SW480 (cell line): Measurements from ENCODE around the gene ATP5MK.
A peak's percentile ranks its signal among the peaks of the same experiment; 100 is the strongest.
"Not testable (repeated sequence)": the region's sequence is repeated elsewhere in the genome, so short reads cannot be mapped to it uniquely, and the experiment has no call there.

Source experiments
- DNase-seq: peaks from one replicate; pipeline ENCODE4 v3.0.0-alpha.2; 2016; ENCODE audit warnings: low spot score

Gene ATP5MK, protein sequence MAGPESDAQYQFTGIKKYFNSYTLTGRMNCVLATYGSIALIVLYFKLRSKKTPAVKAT

GRCh38 chr10:103396067-103396788 is at the start of gene ATP5MK, which contains the start of gene PDCD11:
ATP5MK (minus strand) TSS chr10:103396475; CDS start chr10:103392457, 4,018 bp downstream.
PDCD11 (plus strand) TSS chr10:103396626; CDS start chr10:103398427, 1,801 bp downstream.
- peak; percentile 98 for DNase-seq

DNA sequence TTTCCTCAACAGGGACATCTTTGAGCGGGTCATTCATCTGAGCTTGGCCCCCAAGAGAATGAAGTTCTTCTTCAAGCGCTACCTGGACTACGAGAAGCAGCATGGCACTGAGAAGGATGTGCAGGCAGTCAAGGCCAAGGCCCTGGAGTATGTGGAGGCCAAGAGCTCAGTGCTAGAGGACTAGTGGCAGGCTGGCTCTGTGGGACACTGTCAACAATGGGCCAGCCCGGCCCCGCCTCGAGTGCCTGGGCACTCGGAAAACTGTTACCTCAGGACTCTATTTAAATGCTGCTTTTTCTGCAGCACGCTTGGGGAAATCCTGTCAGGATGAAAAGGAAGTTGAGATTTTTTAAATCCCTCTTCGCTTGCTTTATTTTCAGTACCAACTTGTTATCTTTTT is 49.1 kb upstream of the ATP5MK start:
- no peak for DNase-seq

DNA sequence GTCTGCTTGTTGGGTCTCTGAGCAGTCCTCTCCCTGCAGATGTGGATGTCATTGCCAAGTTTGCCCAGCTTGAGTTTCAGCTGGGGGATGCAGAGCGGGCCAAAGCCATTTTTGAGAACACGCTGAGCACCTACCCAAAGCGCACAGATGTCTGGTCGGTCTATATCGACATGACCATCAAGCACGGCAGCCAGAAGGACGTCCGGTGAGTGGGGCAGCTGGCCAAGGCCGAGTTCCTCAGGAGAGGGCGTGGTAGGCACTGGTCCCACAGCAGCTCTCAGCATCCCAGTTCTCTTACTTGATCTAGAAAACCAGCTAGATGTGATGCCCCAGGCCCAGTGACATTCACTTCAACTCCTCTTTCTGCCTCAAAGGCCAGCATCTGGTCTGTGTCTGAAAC is 48.2 kb upstream of the ATP5MK start:
- no peak for DNase-seq

DNA sequence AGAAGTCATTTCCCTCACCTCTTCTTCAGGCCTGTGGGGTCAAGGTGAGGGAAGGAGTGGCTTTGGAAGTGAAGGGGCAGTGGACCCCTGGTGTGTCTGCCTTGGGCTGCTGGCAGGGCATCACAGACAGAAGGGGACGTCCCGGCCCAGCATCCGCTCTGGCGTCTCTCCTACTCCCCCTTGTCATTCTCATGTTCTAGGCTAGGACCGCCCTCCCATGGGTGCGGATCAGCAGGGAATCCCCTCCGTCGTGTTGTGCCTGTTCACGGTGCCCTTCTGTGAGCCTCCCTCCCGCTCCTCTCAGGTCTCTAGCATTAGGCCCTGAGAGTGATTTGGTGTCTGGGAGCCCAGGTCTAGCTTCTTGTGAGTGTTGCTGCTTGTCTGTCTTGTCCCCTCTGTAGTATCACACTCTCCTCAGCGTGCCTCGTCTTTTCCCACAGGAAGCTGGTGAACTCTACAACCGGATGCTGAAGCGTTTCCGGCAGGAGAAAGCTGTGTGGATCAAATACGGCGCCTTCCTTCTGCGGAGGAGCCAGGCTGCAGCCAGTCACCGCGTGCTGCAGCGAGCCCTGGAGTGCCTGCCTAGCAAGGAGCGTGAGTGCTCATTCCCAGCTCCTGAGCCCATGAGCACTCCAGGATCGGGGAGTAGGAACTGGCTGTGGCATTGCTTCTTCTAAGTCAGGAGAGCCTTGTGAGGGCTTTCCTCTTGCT is 47.4 kb upstream of the ATP5MK start:
- no peak for DNase-seq

DNA sequence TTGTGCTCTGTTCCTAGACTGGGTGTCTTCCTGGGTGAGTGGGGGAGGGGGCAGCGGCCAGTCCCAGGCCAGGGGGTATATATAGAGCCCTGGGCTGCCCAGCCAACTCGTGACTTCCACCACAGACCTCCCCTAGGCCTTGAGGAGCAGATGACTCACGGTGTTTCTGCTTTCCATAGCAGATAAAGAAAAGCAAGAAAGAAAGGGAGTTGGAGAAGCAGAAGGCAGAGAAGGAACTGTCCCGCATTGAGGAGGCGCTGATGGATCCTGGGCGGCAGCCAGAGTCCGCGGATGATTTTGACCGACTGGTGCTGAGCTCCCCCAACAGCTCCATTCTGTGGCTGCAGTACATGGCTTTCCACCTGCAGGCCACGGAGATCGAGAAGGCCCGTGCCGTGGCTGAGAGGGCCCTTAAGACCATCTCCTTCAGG is 45.8 kb upstream of the ATP5MK start:
- DNase-seq: no peak

- DNase-seq: no peak
Measured at GRCh38 chr10:103441611-103442010, 45.3 kb upstream of the ATP5MK start.

DNA sequence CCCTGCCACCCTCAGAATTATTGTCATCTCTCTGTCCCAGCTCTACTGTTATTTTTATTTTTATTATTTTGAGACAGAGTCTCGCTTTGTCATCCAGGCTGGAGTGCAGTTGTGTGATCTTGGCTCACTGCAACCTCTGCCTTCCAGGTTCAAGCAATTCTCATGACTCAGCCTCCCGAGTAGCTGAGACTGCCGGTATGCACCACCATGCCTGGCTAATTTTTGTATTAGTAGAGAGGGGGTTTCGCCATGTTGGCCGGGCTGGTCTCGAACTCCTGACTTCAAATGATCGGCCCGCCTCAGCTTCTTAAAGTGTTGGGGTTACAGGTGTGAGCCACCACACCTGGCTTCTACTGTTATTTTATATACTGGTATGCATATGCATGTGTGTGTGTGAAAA is 44.9 kb upstream of the ATP5MK start:
- DNase-seq: no peak

DNA sequence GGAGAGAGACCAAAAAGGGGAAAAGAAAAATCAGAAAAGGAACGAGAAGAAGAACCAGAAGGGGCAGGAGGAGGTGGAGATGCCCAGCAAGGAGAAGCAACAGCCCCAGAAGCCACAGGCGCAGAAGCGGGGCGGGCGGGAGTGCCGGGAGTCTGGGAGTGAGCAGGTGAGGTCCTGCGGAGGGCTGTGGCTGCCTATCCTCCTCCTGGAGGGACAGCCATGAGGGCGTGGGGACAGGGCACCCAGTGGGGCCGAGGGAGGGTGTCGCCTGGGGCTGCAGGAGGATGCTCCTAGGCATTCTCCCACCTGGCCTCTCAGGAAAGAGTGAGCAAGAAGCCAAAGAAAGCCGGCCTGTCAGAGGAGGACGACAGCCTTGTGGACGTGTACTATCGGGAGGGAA is 44.1 kb upstream of the ATP5MK start:
- DNase-seq: no peak

DNA sequence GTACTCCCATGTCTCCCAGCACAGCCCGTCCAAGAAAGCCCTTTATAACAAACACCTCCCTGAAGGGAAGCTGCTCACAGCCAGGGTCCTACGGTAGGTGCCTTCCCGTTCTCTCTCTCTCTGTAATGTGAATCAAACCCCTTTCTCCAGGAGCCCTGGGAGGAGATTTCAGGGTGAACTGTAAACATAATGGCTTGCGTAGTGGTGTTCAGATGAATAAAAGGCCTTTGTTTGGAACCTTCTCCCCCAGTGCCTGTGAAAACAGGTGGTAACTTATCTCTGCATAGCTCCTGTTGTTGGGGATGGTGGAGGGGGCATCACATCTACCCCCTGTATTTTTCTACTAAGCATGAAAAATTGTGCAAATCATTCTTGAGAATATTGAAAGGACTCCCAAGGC is 43.5 kb upstream of the ATP5MK start:
- DNase-seq: no peak

DNA sequence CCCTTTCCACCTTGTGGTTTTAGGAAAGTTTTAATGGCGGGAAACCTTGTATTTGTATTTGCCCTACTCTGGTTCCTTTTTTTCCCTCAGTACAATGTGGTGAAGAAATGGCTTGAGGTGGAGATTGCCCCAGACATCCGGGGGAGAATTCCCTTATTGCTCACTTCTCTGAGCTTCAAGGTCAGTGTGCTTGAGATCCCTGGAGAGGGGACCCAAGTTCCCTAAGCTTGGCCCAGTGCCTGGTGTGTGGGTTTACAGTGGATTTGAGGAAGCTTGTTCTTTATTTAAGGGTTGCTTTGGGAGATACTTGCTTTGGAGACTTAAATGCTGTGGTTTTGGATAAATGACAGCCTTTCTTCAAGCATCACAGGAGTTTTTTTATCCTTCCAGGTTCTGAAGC is 37.6 kb upstream of the ATP5MK start:
- DNase-seq: no peak

DNA sequence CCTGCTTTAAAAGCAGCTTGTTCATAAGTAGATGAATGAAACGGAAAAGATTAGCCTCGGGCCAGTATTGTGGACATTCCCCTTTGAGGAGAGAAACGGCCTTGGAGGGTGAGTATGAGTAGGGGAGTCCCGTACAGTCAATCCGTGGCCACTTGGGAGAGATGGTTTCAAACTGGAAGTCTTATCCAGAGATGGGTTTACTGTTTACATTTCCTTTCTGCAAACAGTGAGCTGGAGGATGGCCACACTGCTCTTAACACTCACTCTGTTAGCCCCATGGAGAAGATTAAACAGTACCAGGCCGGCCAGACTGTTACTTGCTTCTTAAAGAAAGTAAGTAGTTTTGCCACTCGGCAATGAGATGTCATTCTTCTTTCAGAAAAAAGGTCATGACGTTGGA is 35.6 kb upstream of the ATP5MK start:
- no peak for DNase-seq

DNA sequence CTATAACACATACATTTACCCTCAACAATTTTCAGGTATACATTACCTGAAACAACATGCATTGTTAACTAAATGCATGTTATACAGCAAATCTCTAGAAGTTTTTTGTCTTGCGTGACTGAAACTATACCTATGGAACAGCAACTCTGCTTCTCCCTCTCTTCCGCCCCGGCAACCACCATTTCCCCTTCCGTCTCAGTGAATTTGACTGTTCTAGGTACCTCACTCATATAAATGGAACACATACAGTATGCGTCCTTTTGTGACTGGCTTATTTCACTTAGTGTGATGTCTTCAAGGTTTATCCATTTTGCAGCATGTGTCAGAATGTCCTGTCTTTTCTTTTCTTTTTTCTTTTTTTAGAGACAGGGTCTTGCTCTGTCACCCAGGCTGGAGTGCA is 33.4 kb upstream of the ATP5MK start:
- no peak for DNase-seq

DNA sequence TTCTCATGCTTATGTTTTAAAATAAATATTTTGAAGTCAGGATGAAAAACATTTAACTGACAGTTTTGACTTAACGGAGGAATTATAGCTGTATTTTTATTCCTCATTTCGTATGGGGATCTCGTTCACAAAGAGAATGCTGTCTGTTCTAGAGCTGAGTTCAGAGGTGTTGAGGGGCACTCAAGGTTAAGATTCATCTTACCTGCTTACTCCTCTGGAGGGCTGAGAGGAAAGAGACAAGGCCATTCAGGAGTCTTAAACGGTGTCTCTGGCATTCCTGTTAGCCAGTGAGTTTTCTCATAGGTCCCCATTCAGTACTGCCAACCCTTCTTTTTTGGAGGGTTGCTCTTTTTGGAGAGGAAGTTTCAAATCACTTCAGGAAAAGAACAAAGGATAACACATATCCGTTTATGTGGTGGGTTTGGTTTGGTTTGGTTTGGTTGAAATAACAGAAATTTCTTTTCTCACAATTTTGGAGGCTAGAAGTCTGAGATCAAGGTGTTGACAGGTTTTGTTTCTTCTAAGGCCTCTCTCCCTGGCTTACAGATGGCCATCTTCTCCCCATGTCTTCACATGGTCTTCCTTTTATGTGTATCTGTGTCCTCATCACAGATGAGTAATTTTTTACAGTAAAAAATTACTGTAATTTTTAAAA is 32.8 kb upstream of the ATP5MK start:
- DNase-seq: no peak

GRCh38 chr10:103427866-103428265 is 31.6 kb upstream of the ATP5MK start:
- no peak for DNase-seq

- DNase-seq: no peak
Measured at GRCh38 chr10:103423748-103424147, 27.5 kb upstream of the ATP5MK start.

- no peak for DNase-seq
Measured at GRCh38 chr10:103419101-103419500, 22.8 kb upstream of the ATP5MK start.

DNA sequence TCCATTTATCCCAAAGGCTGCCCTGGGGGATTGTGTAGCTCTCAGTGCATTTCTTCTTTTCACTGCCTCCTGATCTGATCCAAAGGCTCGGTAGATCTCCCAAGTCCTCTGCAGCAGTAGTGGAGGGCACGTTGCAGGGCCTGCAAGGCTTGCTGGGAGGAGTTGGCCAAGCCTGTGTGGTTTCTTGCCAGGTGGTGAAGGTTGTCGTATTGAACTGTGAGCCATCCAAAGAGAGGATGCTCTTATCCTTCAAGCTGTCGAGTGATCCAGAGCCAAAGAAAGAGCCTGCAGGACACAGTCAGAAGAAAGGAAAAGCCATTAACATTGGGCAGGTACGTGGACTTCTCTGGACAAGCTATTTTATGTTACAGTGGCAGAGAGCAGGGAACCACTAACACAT is 21.3 kb upstream of the ATP5MK start:
- DNase-seq: no peak

DNA sequence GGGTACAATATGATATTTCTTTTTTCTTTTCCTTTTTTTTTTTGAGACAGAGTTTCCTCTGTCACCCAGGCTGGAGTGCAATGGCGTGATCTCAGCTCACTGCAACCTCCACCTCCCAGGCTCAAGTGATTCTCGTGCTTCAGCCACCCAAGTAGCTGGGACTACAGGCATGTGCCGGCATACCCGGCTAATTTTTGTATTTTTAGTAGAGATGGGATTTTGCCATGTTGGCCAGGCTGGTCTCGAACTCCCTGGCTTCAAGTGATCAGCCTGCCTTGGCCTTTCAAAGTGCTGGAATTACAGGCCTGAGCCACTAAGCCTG is 20.8 kb upstream of the ATP5MK start:
- not testable (repeated sequence) for DNase-seq

GRCh38 chr10:103416436-103417147 is 20.3 kb upstream of the ATP5MK start:
- DNase-seq: peak; percentile 60

DNA sequence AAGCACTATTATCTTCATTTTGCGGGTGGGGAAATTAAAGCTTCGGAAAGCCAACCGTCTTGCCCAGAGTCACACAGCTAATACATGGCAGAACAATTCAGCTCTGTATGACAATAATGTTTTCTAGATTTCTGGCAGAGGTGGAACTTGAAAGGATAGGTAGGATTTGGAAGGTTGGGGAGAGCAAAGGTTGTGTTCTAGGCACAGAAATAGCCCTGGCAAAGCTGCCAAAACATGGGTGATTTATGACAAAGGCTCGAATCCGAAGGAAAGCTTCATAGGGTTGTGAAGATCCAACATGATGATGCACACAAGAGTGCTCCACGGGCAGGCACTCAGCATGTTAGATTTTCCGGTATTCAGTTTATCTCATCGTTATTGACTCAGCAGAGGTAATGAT is 19.3 kb upstream of the ATP5MK start:
- no peak for DNase-seq

DNA sequence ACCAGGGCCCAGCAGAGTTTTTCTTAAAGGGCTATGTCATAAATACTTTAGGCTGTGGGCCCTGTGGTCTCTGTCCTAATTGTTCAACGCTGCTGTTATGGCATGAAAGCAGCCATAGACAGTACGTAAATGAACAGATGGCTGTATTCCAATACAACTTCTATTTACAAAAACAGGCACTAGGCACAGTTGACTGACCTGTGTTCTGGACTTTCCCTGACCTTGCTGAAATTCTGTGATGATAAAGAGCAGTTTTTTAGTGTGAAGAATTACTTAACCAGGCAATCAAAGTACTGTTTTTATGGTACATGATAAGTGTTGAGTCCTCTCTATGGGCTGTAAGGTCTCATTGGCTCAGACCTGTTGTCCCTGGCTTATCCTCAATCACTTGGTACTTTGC is 17.3 kb upstream of the ATP5MK start:
- DNase-seq: no peak

DNA sequence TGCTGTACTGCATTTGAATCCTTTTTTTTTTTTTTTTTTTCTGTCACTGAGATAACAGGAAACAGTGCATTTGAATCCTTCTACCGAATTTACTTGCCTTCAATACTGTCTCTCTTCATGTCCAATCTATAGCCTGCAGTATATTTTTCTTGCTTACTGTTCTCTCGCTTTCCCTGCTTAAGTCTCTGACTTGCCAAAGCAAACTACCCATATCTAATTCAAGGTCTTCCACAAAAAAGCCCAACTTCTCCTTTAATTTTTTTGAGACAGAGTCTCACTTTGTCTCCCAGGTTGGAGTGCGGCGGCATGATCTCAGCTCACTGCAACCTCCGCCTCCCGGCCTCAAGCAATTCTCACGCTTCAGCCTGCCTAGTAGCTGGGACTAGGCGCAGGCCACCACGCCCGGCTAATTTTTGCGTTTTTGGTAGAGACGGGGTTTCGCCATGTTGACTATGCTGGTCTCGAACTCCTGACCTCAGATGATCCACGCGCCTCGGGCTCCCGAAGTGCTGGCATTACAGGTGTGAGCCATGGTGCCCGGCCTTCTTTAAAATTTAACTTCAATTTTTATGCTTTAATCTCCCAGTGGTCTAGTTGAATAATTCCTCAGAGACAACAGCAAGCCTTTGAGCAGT is 1.0 kb upstream of the ATP5MK start:
- no peak for DNase-seq
